Epithelial cell of esophagus (primary cell): Measurements from ENCODE around the gene STK4.
A peak's percentile ranks its signal among the peaks of the same experiment; 100 is the strongest.
"Not testable (repeated sequence)": the region's sequence is repeated elsewhere in the genome, so short reads cannot be mapped to it uniquely, and the experiment has no call there.

Source experiments
- DNase-seq: peaks from one replicate; pipeline ENCODE4 v3.0.0; 2010; ENCODE audit warnings: low read depth
- H3K4me3 ChIP-seq: 2 replicates; pipeline ENCODE4 v1.5.1; 2011; ENCODE audit warnings: mild to moderate bottlenecking, low read length, control low read depth
- TF ChIP-seq, protein P1 (sequence below): IDR thresholded peaks from 2 replicates; pipeline ENCODE4 v1.5.1; 2011; ENCODE audit warnings: low read depth, mild to moderate bottlenecking, low read length, control low read depth, inconsistent platforms; ENCODE audit not compliant: insufficient read depth; ENCODE audit errors: missing control alignments

STK4 gene

GRCh38 chr20:45012682-45013302 is 46.5 kb downstream of the STK4 start:
- TF ChIP-seq, protein P1, sequence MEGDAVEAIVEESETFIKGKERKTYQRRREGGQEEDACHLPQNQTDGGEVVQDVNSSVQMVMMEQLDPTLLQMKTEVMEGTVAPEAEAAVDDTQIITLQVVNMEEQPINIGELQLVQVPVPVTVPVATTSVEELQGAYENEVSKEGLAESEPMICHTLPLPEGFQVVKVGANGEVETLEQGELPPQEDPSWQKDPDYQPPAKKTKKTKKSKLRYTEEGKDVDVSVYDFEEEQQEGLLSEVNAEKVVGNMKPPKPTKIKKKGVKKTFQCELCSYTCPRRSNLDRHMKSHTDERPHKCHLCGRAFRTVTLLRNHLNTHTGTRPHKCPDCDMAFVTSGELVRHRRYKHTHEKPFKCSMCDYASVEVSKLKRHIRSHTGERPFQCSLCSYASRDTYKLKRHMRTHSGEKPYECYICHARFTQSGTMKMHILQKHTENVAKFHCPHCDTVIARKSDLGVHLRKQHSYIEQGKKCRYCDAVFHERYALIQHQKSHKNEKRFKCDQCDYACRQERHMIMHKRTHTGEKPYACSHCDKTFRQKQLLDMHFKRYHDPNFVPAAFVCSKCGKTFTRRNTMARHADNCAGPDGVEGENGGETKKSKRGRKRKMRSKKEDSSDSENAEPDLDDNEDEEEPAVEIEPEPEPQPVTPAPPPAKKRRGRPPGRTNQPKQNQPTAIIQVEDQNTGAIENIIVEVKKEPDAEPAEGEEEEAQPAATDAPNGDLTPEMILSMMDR, result no peak
- DNase-seq, result peak; percentile 30
- no peak overlapping the region for H3K4me3 ChIP-seq

DNA sequence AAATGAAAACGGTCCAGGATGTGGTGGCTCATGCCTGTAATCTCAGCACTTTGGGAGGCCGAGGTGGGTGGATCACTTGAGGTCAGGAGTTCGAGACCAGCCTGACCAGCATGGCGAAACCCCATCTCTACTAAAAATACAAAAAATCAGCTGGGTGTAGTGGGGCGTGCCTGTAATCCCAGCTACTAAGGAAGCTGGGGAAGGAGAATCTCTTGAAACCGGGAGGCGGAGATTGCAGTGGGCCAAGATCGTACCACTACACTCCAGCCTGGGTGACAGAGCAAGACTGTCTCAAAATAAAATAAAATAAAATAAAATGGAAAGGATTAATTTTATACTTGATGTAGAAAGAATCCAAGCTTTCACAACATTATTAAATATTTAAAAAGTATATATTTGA is 47.8 kb downstream of the STK4 start:
- DNase-seq, H3K4me3 ChIP-seq: not testable (repeated sequence)

DNA sequence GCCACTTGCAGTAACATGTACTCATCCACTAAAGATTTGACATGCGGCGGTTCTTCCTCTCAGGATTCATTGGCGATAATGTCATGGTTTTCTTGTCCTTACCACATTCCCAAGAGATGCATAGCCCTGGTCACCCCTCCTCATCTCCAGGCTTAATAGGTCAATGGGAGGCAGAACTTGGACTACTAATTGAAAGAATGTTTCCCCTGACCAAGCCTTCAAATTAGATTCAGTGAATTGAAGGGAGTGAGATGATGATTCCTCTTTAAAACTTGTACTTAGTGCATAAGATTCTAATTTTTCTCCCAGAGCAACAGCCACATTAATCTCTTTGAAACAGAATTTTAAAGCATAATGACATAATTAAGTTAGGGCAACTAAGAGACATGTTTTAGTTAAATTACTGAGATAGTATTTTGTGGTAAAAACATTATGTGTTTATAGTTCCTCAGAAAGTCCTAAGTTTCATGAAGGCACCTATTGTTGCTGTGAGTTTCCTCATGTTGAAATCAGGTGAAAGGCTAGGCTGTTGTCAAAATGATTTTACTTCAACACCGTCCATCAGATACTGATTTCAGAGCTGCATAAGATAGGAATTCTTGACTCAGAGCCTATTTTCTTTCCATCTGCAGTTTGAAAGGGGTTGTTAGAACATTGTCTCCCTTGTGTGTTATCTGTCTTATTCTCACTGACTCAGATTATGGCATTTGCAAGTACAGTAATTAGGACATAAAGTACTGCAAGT is 48.5 kb downstream of the STK4 start:
- TF ChIP-seq, protein P1, result no peak
- peak; percentile 79 for DNase-seq
- H3K4me3 ChIP-seq, result no peak overlapping the region

DNA sequence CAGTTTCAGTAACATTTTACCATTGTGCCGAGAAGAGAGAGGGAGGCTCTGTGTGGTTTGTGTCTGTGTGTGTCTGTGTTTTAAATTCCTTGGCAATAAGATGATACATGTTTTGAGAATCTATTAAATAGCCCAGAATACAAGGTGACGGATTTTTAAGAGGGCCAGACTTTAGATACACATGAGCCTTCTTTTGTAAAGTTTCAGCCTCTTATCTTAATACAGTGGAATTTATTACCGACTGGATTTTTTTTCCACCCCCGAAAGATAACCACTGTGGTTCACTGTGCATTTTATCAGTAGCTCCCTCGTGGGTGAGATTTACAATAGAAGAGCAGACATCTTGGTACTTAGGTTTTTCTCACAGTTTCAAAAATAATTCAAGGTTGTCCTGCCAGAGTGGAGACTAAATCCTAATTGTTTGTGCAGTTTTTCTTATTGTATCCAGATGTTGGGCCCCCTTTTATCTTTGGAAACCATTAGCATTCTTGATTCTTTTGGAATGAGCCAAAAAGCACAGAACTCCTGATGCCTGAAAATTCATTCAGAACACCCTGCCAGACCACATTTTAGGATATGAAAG is 49.9 kb downstream of the STK4 start:
- TF ChIP-seq, protein P1, result no peak
- H3K4me3 ChIP-seq, result no peak overlapping the region
- no peak for DNase-seq

DNA sequence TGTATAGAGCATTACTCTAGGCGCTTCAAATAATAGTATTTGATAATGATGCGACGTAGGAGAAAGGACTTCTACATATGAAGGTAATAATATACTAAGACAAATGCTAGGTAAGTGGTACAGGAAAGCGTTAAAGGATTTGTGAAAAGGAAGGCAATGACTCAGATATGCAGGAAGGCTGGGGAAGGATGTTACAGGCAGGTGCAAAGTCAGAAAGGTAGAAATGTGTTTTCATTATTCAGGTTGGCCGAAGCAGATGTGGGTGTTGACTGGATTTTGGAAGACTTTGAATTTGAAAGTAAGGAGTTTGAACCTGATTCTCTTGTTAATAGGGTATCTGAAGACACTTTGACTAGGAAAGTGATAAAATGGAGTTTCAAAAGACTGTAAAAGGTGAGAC is 51.0 kb downstream of the STK4 start:
- TF ChIP-seq, protein P1, result no peak
- no peak overlapping the region for H3K4me3 ChIP-seq
- no peak for DNase-seq

DNA sequence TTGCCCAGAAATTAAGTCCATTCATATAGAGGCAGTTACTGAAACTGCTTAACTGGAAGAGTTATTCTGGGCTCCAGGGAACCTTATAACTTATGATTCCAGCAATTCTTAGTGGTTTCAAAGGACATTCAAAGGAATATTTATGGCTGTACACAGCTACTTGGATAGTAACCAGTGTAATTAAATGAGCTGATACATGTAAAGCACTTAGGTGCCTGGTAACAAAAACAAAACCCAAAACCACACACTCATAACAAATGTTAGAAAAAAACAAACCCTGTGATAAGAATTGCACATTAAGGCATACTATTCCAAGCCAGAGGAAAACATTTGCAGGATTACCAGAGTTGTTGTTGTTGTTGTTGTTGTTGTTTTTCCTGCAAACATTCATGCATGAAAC is 51.5 kb downstream of the STK4 start:
- no peak for DNase-seq
- TF ChIP-seq, protein P1, result no peak
- no peak overlapping the region for H3K4me3 ChIP-seq

GRCh38 chr20:45019027-45019761 is 52.9 kb downstream of the STK4 start:
- no peak overlapping the region for H3K4me3 ChIP-seq
- TF ChIP-seq, protein P1, result no peak
- DNase-seq, result no peak
